ENCODE results near the gene KIF19.

The KIF19 gene

GRCh38 chr17:74380086-74380958 is 54.3 kb downstream of the KIF19 start:
- H3K27ac ChIP-seq (replicated peaks; ENCODE audit: low read length): no peak overlapping the region
- peak overlapping the region; percentile 92 for H4K91ac ChIP-seq (ENCODE audit: low read depth, low read length, poor library complexity)
- H3K4me1 ChIP-seq (ENCODE audit: control insufficient read depth in 2 of 2, insufficient read depth in 1 of 2, low read depth in 1 of 2, low read length in 2 of 2): peaks cover 5 to 13% of the 10 kb centered on the region in 2 donors
- peaks cover 0 to 11% (median 0%) of the 10 kb centered on the region in 3 experiments for H3K27me3 ChIP-seq (ENCODE audit: control insufficient read depth in 3 of 3, insufficient read depth in 3 of 3, low read depth in 1 of 3, low read length in 3 of 3)
- H3K9ac ChIP-seq (ENCODE audit: low read depth, low read length, poor library complexity): peak overlapping the region; percentile 85
- H3K4me2 ChIP-seq (ENCODE audit: insufficient read depth, low read length, poor library complexity, severe bottlenecking): peak overlapping the region; percentile 81
- peak overlapping the region; percentile 50 for H3K23ac ChIP-seq (ENCODE audit: low read depth, low read length, poor library complexity)
- no peak for DNase-seq (ENCODE audit: low spot score)
- H4K8ac ChIP-seq (ENCODE audit: low read depth, low read length): peak overlapping the region; percentile 24
- H3K4ac ChIP-seq (ENCODE audit: low read length): no peak overlapping the region
- no peaks in the 10 kb centered on the region for H3K79me1 ChIP-seq (ENCODE audit: low read depth, low read length)
- no CpG with 5 or more reads among the region's 17 CpGs for WGBS, 2 donors (ENCODE audit: extremely low coverage in 2 of 2, insufficient read length in 2 of 2, insufficient replicate concordance in 1 of 2)
- no peaks in the 10 kb centered on the region for H3K36me3 ChIP-seq (replicated peaks in 1 of 2; ENCODE audit: control insufficient read depth in 2 of 2, insufficient read depth in 2 of 2, low read length in 2 of 2)
- H2BK15ac ChIP-seq (ENCODE audit: low read length): peak overlapping the region; percentile 94
- peak overlapping the region; percentile 97 for H3K18ac ChIP-seq (ENCODE audit: low read length)
- peak overlapping the region; percentile 79 for H3K14ac ChIP-seq (ENCODE audit: low read length)
- no peaks in the 10 kb centered on the region for H3K9me3 ChIP-seq (replicated peaks in 1 of 2; ENCODE audit: control insufficient read depth in 2 of 2, insufficient read depth in 1 of 2, low read depth in 1 of 2, low read length in 2 of 2)
- H3K4me3 ChIP-seq (ENCODE audit: low read length in 2 of 2): no peak overlapping the region
- H2BK5ac ChIP-seq (ENCODE audit: low read length): peak overlapping the region; percentile 88
- H2AFZ ChIP-seq (ENCODE audit: low read length): peak overlapping the region; percentile 95
- peak overlapping the region; percentile 42 for H2BK120ac ChIP-seq (ENCODE audit: low read depth, low read length)
- peak overlapping the region; percentile 75 for H2BK12ac ChIP-seq (ENCODE audit: low read length)
- peak overlapping the region; percentile 100 for H2AK5ac ChIP-seq (ENCODE audit: low read depth, low read length)

GRCh38 chr17:74380959-74381808 is 55.2 kb downstream of the KIF19 start:
- Histone ChIP-seq H4K91ac (ENCODE audit: low read depth, low read length, poor library complexity) (no peak overlapping the region), H3K36me3 (replicated peaks in 1 of 2; ENCODE audit: control insufficient read depth in 2 of 2, insufficient read depth in 2 of 2, low read length in 2 of 2) (no peaks in the 10 kb centered on the region), H3K4me1 (ENCODE audit: control insufficient read depth in 2 of 2, insufficient read depth in 1 of 2, low read depth in 1 of 2, low read length in 2 of 2) (peaks cover 5 to 13% of the 10 kb centered on the region in 2 donors), H3K27ac (replicated peaks; ENCODE audit: low read length) (no peak overlapping the region), H2BK120ac (ENCODE audit: low read depth, low read length) (no peak overlapping the region), H3K9ac (ENCODE audit: low read depth, low read length, poor library complexity) (no peak overlapping the region), H2AFZ (ENCODE audit: low read length) (no peak overlapping the region), H4K8ac (ENCODE audit: low read depth, low read length) (no peak overlapping the region), H2BK5ac (ENCODE audit: low read length) (peak overlapping the region; percentile 88), H3K4me3 (ENCODE audit: low read length in 2 of 2) (no peak overlapping the region), H3K18ac (ENCODE audit: low read length) (no peak overlapping the region), H2AK5ac (ENCODE audit: low read depth, low read length) (no peak overlapping the region), H3K9me3 (replicated peaks in 1 of 2; ENCODE audit: control insufficient read depth in 2 of 2, insufficient read depth in 1 of 2, low read depth in 1 of 2, low read length in 2 of 2) (no peaks in the 10 kb centered on the region), H2BK12ac (ENCODE audit: low read length) (no peak overlapping the region), H3K4me2 (ENCODE audit: insufficient read depth, low read length, poor library complexity, severe bottlenecking) (no peak overlapping the region), H3K27me3 (ENCODE audit: control insufficient read depth in 3 of 3, insufficient read depth in 3 of 3, low read depth in 1 of 3, low read length in 3 of 3) (peaks cover 0 to 11% (median 0%) of the 10 kb centered on the region in 3 experiments), H3K79me1 (ENCODE audit: low read depth, low read length) (no peaks in the 10 kb centered on the region), H3K14ac (ENCODE audit: low read length) (no peak overlapping the region), H3K23ac (ENCODE audit: low read depth, low read length, poor library complexity) (no peak overlapping the region), H2BK15ac (ENCODE audit: low read length) (no peak overlapping the region), H3K4ac (ENCODE audit: low read length) (no peak overlapping the region)
- DNase-seq (ENCODE audit: low spot score): no peak
- WGBS, 2 donors (ENCODE audit: extremely low coverage in 2 of 2, insufficient read length in 2 of 2, insufficient replicate concordance in 1 of 2): no CpG with 5 or more reads among the region's 15 CpGs

GRCh38 chr17:74383141-74383540 is 57.1 kb downstream of the KIF19 start:
- H3K4me1 ChIP-seq (ENCODE audit: control insufficient read depth in 2 of 2, insufficient read depth in 1 of 2, low read depth in 1 of 2, low read length in 2 of 2): peaks cover 5 to 19% of the 10 kb centered on the region in 2 donors
- no peak overlapping the region for H3K27ac ChIP-seq (replicated peaks; ENCODE audit: low read length)
- no peak overlapping the region for H3K4ac ChIP-seq (ENCODE audit: low read length)
- H3K4me3 ChIP-seq (ENCODE audit: low read length in 2 of 2): no peak overlapping the region
- H2AK5ac ChIP-seq (ENCODE audit: low read depth, low read length): no peak overlapping the region
- no peak overlapping the region for H3K4me2 ChIP-seq (ENCODE audit: insufficient read depth, low read length, poor library complexity, severe bottlenecking)
- H3K18ac ChIP-seq (ENCODE audit: low read length): no peak overlapping the region
- H2BK15ac ChIP-seq (ENCODE audit: low read length): no peak overlapping the region
- H3K14ac ChIP-seq (ENCODE audit: low read length): no peak overlapping the region
- H2AFZ ChIP-seq (ENCODE audit: low read length): no peak overlapping the region
- no peak overlapping the region for H3K9ac ChIP-seq (ENCODE audit: low read depth, low read length, poor library complexity)
- WGBS, 2 donors (ENCODE audit: extremely low coverage in 2 of 2, insufficient read length in 2 of 2, insufficient replicate concordance in 1 of 2): no CpG with 5 or more reads among the region's 5 CpGs
- no peak for DNase-seq (ENCODE audit: low spot score)
- no peak overlapping the region for H2BK5ac ChIP-seq (ENCODE audit: low read length)
- H2BK120ac ChIP-seq (ENCODE audit: low read depth, low read length): no peak overlapping the region
- peaks cover 0 to 12% (median 0%) of the 10 kb centered on the region in 3 experiments for H3K27me3 ChIP-seq (ENCODE audit: control insufficient read depth in 3 of 3, insufficient read depth in 3 of 3, low read depth in 1 of 3, low read length in 3 of 3)
- no peak overlapping the region for H3K23ac ChIP-seq (ENCODE audit: low read depth, low read length, poor library complexity)
- H3K9me3 ChIP-seq (replicated peaks in 1 of 2; ENCODE audit: control insufficient read depth in 2 of 2, insufficient read depth in 1 of 2, low read depth in 1 of 2, low read length in 2 of 2): no peaks in the 10 kb centered on the region
- H4K8ac ChIP-seq (ENCODE audit: low read depth, low read length): no peak overlapping the region
- H3K79me1 ChIP-seq (ENCODE audit: low read depth, low read length): no peaks in the 10 kb centered on the region
- no peaks in the 10 kb centered on the region for H3K36me3 ChIP-seq (replicated peaks in 1 of 2; ENCODE audit: control insufficient read depth in 2 of 2, insufficient read depth in 2 of 2, low read length in 2 of 2)
- H2BK12ac ChIP-seq (ENCODE audit: low read length): no peak overlapping the region
- H4K91ac ChIP-seq (ENCODE audit: low read depth, low read length, poor library complexity): no peak overlapping the region

- H3K4me1 ChIP-seq (ENCODE audit: control insufficient read depth in 2 of 2, insufficient read depth in 1 of 2, low read depth in 1 of 2, low read length in 2 of 2): peaks cover 0 to 12% of the 10 kb centered on the region in 2 donors
- no peak overlapping the region for H3K14ac ChIP-seq (ENCODE audit: low read length)
- no peak overlapping the region for H3K23ac ChIP-seq (ENCODE audit: low read depth, low read length, poor library complexity)
- H3K9ac ChIP-seq (ENCODE audit: low read depth, low read length, poor library complexity): no peak overlapping the region
- no peak overlapping the region for H2BK120ac ChIP-seq (ENCODE audit: low read depth, low read length)
- no CpG with 5 or more reads among the region's 3 CpGs for WGBS, 2 donors (ENCODE audit: extremely low coverage in 2 of 2, insufficient read length in 2 of 2, insufficient replicate concordance in 1 of 2)
- no peak overlapping the region for H3K4ac ChIP-seq (ENCODE audit: low read length)
- H3K36me3 ChIP-seq (replicated peaks in 1 of 2; ENCODE audit: control insufficient read depth in 2 of 2, insufficient read depth in 2 of 2, low read length in 2 of 2): no peaks in the 10 kb centered on the region
- no peak overlapping the region for H2AFZ ChIP-seq (ENCODE audit: low read length)
- no peaks in the 10 kb centered on the region for H3K79me1 ChIP-seq (ENCODE audit: low read depth, low read length)
- H3K27me3 ChIP-seq (ENCODE audit: control insufficient read depth in 3 of 3, insufficient read depth in 3 of 3, low read depth in 1 of 3, low read length in 3 of 3): peaks cover 0 to 12% (median 0%) of the 10 kb centered on the region in 3 experiments
- H3K4me2 ChIP-seq (ENCODE audit: insufficient read depth, low read length, poor library complexity, severe bottlenecking): no peak overlapping the region
- H4K91ac ChIP-seq (ENCODE audit: low read depth, low read length, poor library complexity): no peak overlapping the region
- no peak overlapping the region for H3K18ac ChIP-seq (ENCODE audit: low read length)
- H3K27ac ChIP-seq (replicated peaks; ENCODE audit: low read length): no peak overlapping the region
- H3K9me3 ChIP-seq (replicated peaks in 1 of 2; ENCODE audit: control insufficient read depth in 2 of 2, insufficient read depth in 1 of 2, low read depth in 1 of 2, low read length in 2 of 2): no peaks in the 10 kb centered on the region
- H2BK5ac ChIP-seq (ENCODE audit: low read length): no peak overlapping the region
- no peak for DNase-seq (ENCODE audit: low spot score)
- no peak overlapping the region for H2BK12ac ChIP-seq (ENCODE audit: low read length)
- no peak overlapping the region for H2AK5ac ChIP-seq (ENCODE audit: low read depth, low read length)
- H2BK15ac ChIP-seq (ENCODE audit: low read length): no peak overlapping the region
- H3K4me3 ChIP-seq (ENCODE audit: low read length in 2 of 2): no peak overlapping the region
- no peak overlapping the region for H4K8ac ChIP-seq (ENCODE audit: low read depth, low read length)
These were observed 59.2 kb downstream of the KIF19 start for GRCh38 chr17:74385201-74385600.
